Mucosa of descending colon (tissue), 3 donors: Measurements from ENCODE around the gene GALK2. TPM values are rescaled to one million over a fixed set of nuclear protein-coding genes. Genes with fewer than 3 reads are reported as not detected.

Experiments
- ATAC-seq: fragments of 200-7000 bp; cut with Tn5 transposase; one replicate; pipeline ENCODE4 v1.9.1; 2020; ENCODE audit warnings: mild to moderate bottlenecking, moderate library complexity
- DNase-seq, 3 donors: peaks; one replicate each; pipeline ENCODE4 v3.0.0-alpha.2; 2020
- H3K36me3 ChIP-seq: fragments of 200-600 bp; one replicate; pipeline ENCODE4 v1.8.0; 2021; ENCODE audit warnings: low read depth, mild to moderate bottlenecking
- H3K4me1 ChIP-seq: fragments of 200-600 bp; one replicate; pipeline ENCODE4 v1.8.0; 2021; ENCODE audit warnings: low read depth, mild to moderate bottlenecking
- H3K4me3 ChIP-seq: fragments of 200-600 bp; one replicate; pipeline ENCODE4 v1.8.0; 2021; ENCODE audit warnings: mild to moderate bottlenecking
- H3K9me3 ChIP-seq: fragments of 200-600 bp; one replicate; pipeline ENCODE4 v1.8.0; 2021; ENCODE audit warnings: mild to moderate bottlenecking
- CTCF ChIP-seq: fragments of 200-600 bp; IDR thresholded peaks from one replicate; pipeline ENCODE4 v1.8.0; 2022; ENCODE audit warnings: antibody characterized with exemption, mild to moderate bottlenecking
- intact Hi-C, 2 donors: fragments of 100-400 bp; cut with DNase I in 1 of 2; cut with micrococcal nuclease in 1 of 2; formaldehyde crosslinking; loops; one replicate each; pipeline versions ENCODE4 v1.11.0 to v1.11.1; 2022; cut with DNase I, micrococcal nuclease
- total RNA-seq, 3 donors: library from RNA; stranded (reverse); fragmentation: NEBNext Ultra II Directional in 2 of 3; extraction: Animal tissue kit (Norgen Biotek cat#: 25700) in 2 of 3; gene quantifications; one replicate each; pipeline versions ENCODE4 v1.2.1 to v1.2.4, GENCODE V29; 2021 to 2023
- donor health status: DM: no; HTN: no; CAD: no; lungs with moderate emphysema.
- donor health status: DM: no; HTN: no; CAD: no.
- donor health status: DM: no; HTN: yes; CAD: no.

Gene GALK2
- total RNA-seq, 3 donors from 2014 or later = 35.6 to 39.7 (median 39.5) TPM

DNA sequence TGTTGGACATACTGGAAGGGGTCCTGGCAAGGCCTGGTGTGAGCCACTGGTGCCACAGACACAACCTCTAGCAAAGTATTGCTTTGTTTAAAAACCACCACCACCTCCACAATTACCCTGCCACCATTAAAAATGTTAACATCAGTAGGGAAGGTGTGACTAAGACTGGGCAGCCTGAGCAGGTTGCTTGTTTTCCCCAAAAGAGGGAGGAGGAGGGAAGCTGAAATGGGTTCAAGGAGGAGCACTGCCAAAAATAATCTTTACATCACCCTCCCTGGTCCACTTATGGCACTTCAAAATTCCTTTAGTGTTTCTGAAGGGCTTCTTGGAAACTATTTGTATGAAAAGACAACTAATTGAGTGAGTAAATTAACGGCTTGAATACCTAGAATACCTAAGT, 153.2 kb downstream of the GALK2 start:
- H3K4me1 ChIP-seq = no peaks in the 10 kb centered on the region
- no peaks in the 10 kb centered on the region for H3K9me3 ChIP-seq
- H3K4me3 ChIP-seq = no peak overlapping the region
- no peak for TF ChIP-seq CTCF
- ATAC-seq (no peak), DNase-seq (no peak)
- H3K36me3 ChIP-seq = no peaks in the 10 kb centered on the region
- intact Hi-C loops = no loop called here

DNA sequence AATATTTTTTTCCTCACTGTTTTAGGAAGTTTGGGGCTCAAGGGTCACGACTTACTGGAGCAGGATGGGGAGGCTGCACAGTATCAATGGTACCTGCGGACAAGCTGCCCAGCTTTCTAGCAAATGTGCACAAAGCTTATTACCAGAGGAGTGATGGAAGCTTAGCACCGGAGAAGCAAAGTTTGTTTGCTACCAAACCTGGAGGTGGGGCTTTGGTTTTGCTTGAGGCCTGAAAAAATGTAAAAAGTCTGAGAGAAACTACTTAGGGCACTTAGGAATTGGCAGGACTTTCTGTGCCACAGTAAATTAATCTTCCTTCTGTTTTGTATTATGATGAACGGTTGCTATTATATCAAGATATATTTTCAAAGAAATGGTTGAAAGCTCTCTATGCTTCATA, 157.9 kb downstream of the GALK2 start:
- Histone ChIP-seq H3K9me3 (no peaks in the 10 kb centered on the region), H3K36me3 (no peaks in the 10 kb centered on the region), H3K4me3 (no peak overlapping the region), H3K4me1 (no peaks in the 10 kb centered on the region)
- intact Hi-C loops = no loop called here
- no peak for TF ChIP-seq CTCF
- no peak for DNase-seq
- no peak for ATAC-seq

DNA sequence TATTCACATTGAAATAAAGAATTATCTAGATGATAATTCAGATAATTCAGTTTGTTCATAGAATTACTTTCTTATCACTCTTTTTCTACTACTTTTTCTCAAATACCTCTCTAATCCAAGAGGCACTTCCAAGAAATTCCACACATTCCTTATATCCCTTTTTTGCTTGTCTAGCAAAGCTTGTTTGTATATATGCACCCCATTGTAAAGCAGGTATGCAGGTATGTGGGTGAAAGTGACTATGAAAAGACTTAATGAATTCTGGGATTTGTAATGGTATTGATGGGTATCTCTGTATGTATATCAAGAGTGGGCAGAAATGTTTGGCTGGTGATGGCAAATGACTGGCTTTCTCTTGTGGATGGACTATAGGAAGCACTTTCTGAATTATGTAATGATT, 158.9 kb downstream of the GALK2 start:
- ATAC-seq (no peak), DNase-seq (no peak)
- Histone ChIP-seq H3K4me3 (no peak overlapping the region), H3K4me1 (no peaks in the 10 kb centered on the region), H3K9me3 (no peaks in the 10 kb centered on the region), H3K36me3 (no peaks in the 10 kb centered on the region)
- no peak for TF ChIP-seq CTCF
- intact Hi-C loops = no loop called here

DNA sequence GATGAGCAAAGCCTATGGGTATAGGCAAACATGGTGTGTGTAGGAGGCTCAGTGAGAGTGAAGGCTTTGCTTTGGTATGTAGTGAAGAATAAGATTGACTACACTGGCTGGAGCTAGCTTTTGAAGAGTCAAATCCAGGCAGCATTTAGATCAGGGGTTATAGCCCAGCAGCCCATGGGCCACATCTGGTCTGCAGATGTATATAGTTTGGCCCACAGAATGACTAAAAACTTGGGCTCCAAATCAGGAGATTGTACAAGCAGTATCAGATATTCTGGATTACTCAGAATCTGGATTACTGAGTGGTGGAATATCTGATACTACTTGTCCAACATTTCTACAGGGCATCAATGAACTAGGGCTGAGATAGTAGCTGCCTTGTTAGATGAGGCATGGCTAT, 160.1 kb downstream of the GALK2 start:
- Histone ChIP-seq H3K4me3 (no peak overlapping the region), H3K36me3 (no peaks in the 10 kb centered on the region), H3K4me1 (no peaks in the 10 kb centered on the region), H3K9me3 (no peaks in the 10 kb centered on the region)
- no peak for DNase-seq
- TF ChIP-seq CTCF = no peak
- intact Hi-C loops = no loop called here
- ATAC-seq = no peak

DNA sequence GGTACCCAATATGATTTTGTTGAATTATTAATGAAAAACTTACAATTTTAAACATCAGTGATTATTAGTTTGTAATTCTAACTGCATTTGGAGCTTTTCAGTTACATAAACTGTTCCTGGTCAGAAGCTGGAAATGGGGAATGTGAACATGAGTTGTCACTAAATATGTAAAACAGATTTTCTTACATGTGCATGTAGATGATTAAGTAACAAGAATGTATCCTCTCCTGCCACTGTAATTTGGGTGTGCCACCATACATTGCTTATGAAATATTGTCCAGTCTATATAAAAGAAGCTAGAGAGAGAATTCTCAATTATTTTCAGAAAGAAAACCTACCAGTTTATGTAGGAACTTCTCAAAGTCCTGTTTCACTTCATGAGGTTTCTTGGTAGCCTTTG, 161.4 kb downstream of the GALK2 start:
- TF ChIP-seq CTCF = no peak
- no peaks in the 10 kb centered on the region for H3K36me3 ChIP-seq
- intact Hi-C loops = no loop called here
- no peak overlapping the region for H3K4me3 ChIP-seq
- H3K4me1 ChIP-seq = no peaks in the 10 kb centered on the region
- no peaks in the 10 kb centered on the region for H3K9me3 ChIP-seq
- no peak for DNase-seq
- ATAC-seq = no peak

DNA sequence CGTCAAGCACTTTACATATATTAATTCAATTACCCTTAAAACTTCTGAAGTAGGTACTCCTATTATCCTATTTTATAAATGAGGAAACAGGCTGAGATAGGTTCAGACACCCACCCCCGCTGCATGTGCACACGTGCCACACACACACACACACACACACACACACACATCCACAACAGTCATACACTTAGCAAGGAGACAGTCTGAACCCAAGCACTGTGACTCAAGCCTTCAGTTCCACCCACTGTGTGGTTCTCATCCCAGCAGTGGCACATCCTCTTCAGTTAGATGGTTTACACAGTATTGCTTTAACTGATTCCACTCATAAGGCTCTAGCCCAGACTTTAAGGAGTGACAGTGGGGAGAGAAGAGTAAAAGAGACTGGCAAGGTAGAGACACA, 161.9 kb downstream of the GALK2 start:
- Histone ChIP-seq H3K4me1 (no peaks in the 10 kb centered on the region), H3K4me3 (no peak overlapping the region), H3K36me3 (no peaks in the 10 kb centered on the region), H3K9me3 (no peaks in the 10 kb centered on the region)
- intact Hi-C loops = no loop called here
- no peak for TF ChIP-seq CTCF
- ATAC-seq (no peak), DNase-seq (no peak)
